Muscle layer of duodenum (tissue), 2 donors: ENCODE results near the gene PSG5.
"Not testable (repeated sequence)": the region's sequence is repeated elsewhere in the genome, so short reads cannot be mapped to it uniquely, and the experiment has no call there.

Experiments
- H3K27ac ChIP-seq: one replicate; pipeline ENCODE4 v1.7.0; 2013; ENCODE audit warnings: mild to moderate bottlenecking, low read length
- H3K27me3 ChIP-seq: one replicate; pipeline ENCODE4 v1.7.0; 2013; ENCODE audit warnings: low read depth, mild to moderate bottlenecking, control low read depth, low read length
- H3K36me3 ChIP-seq, 2 donors: one replicate each; pipeline ENCODE4 v1.7.0; 2013; ENCODE audit warnings: low read length in 2 of 2, control low read depth in 1 of 2, mild to moderate bottlenecking in 1 of 2; ENCODE audit not compliant: insufficient read depth in 2 of 2, control insufficient read depth in 1 of 2
- H3K4me1 ChIP-seq, 2 donors: one replicate each; pipeline ENCODE4 v1.7.0; 2013; ENCODE audit warnings: low read length in 2 of 2, mild to moderate bottlenecking in 2 of 2, control low read depth in 1 of 2, moderate library complexity in 1 of 2; ENCODE audit not compliant: insufficient read depth in 2 of 2, control insufficient read depth in 1 of 2
- H3K4me3 ChIP-seq, 2 donors: one replicate each; pipeline ENCODE4 v1.7.0; 2013; ENCODE audit warnings: low read length in 2 of 2, low read depth in 1 of 2, mild to moderate bottlenecking in 1 of 2
- H3K9me3 ChIP-seq, 2 donors: one replicate each; pipeline ENCODE4 v1.7.0; 2013; ENCODE audit warnings: low read length in 2 of 2, control low read depth in 1 of 2, mild to moderate bottlenecking in 1 of 2; ENCODE audit not compliant: control insufficient read depth in 1 of 2
- donor health status: healthy.

PSG5 gene

GRCh38 chr19:43186311-43186935 is at the start of gene PSG5:
Gene PSG5 (minus strand): TSS chr19:43186536. CDS start chr19:43186405, 131 bp downstream.
- H3K27ac ChIP-seq, H3K9me3 ChIP-seq, H3K4me3 ChIP-seq: not testable (repeated sequence)

GRCh38 chr19:43235686-43236085 is 49.4 kb upstream of the PSG5 start:
- not testable (repeated sequence) for H3K27me3 ChIP-seq

More at GRCh38 chr19:43186311-43186935, at the start of gene PSG5:
- H3K4me1 ChIP-seq, H3K36me3 ChIP-seq, H3K27me3 ChIP-seq: not testable (repeated sequence)

GRCh38 chr19:43229315-43229714 is 43.0 kb upstream of the PSG5 start:
- H3K27me3 ChIP-seq: no peaks in the 10 kb centered on the region
- no peak overlapping the region for H3K27ac ChIP-seq
- H3K4me1 ChIP-seq: no peaks in the 10 kb centered on the region
- no peak overlapping the region for H3K4me3 ChIP-seq
- H3K9me3 ChIP-seq: peaks cover 6 to 22% of the 10 kb centered on the region in 2 donors
- no peaks in the 10 kb centered on the region for H3K36me3 ChIP-seq

More at GRCh38 chr19:43235686-43236085, 49.4 kb upstream of the PSG5 start:
- H3K4me3 ChIP-seq, H3K4me1 ChIP-seq, H3K9me3 ChIP-seq, H3K27ac ChIP-seq, H3K36me3 ChIP-seq: not testable (repeated sequence)

- H3K9me3 ChIP-seq: peaks cover 6 to 22% of the 10 kb centered on the region in 2 donors
- H3K27ac ChIP-seq, H3K4me3 ChIP-seq, H3K27me3 ChIP-seq, H3K4me1 ChIP-seq, H3K36me3 ChIP-seq: not testable (repeated sequence)
Observed at GRCh38 chr19:43228730-43229129, 42.4 kb upstream of the PSG5 start.

- H3K9me3 ChIP-seq: peaks cover 6 to 22% of the 10 kb centered on the region in 2 donors
- H3K4me3 ChIP-seq, H3K27ac ChIP-seq, H3K27me3 ChIP-seq, H3K4me1 ChIP-seq, H3K36me3 ChIP-seq: not testable (repeated sequence)
Observed at GRCh38 chr19:43226986-43227385, 40.6 kb upstream of the PSG5 start.

- Histone ChIP-seq H3K36me3 (no peaks in the 10 kb centered on the region), H3K4me3 (no peak overlapping the region), H3K9me3 (peaks cover 6 to 22% of the 10 kb centered on the region in 2 donors), H3K27me3 (no peaks in the 10 kb centered on the region), H3K4me1 (no peaks in the 10 kb centered on the region), H3K27ac (no peak overlapping the region)
Observed at GRCh38 chr19:43224855-43225253, 38.5 kb upstream of the PSG5 start.

GRCh38 chr19:43224201-43224854 is 38.0 kb upstream of the PSG5 start:
- H3K27ac ChIP-seq, H3K36me3 ChIP-seq, H3K4me3 ChIP-seq, H3K27me3 ChIP-seq, H3K4me1 ChIP-seq: not testable (repeated sequence)
- H3K9me3 ChIP-seq: peaks cover 2 to 20% of the 10 kb centered on the region in 2 donors

GRCh38 chr19:43221891-43222290 is 35.6 kb upstream of the PSG5 start:
- not testable (repeated sequence) for H3K27ac ChIP-seq, H3K36me3 ChIP-seq, H3K27me3 ChIP-seq, H3K9me3 ChIP-seq, H3K4me3 ChIP-seq, H3K4me1 ChIP-seq

- not testable (repeated sequence) for H3K27ac ChIP-seq, H3K4me3 ChIP-seq, H3K36me3 ChIP-seq, H3K4me1 ChIP-seq, H3K9me3 ChIP-seq, H3K27me3 ChIP-seq
Observed at GRCh38 chr19:43219136-43219535, 32.8 kb upstream of the PSG5 start.

- H3K4me1 ChIP-seq, H3K4me3 ChIP-seq, H3K27ac ChIP-seq, H3K27me3 ChIP-seq, H3K9me3 ChIP-seq, H3K36me3 ChIP-seq: not testable (repeated sequence)
Observed at GRCh38 chr19:43215881-43216280, 29.5 kb upstream of the PSG5 start.

GRCh38 chr19:43207991-43208390 is 21.7 kb upstream of the PSG5 start:
- H3K4me1 ChIP-seq: no peaks in the 10 kb centered on the region
- no peaks in the 10 kb centered on the region for H3K27me3 ChIP-seq
- H3K9me3 ChIP-seq: no peaks in the 10 kb centered on the region
- no peak overlapping the region for H3K4me3 ChIP-seq
- H3K27ac ChIP-seq: no peak overlapping the region
- H3K36me3 ChIP-seq: no peaks in the 10 kb centered on the region

- H3K4me1 ChIP-seq, H3K36me3 ChIP-seq, H3K27me3 ChIP-seq, H3K9me3 ChIP-seq, H3K27ac ChIP-seq, H3K4me3 ChIP-seq: not testable (repeated sequence)
Observed at GRCh38 chr19:43207174-43207573, 20.8 kb upstream of the PSG5 start.
